Thyroid gland (tissue), 4 donors: ENCODE data around the gene PTCHD4. TPM values are rescaled to one million over a fixed set of nuclear protein-coding genes. Genes with fewer than 3 reads are reported as not detected.
"Not testable (repeated sequence)": the region's sequence is repeated elsewhere in the genome, so short reads cannot be mapped to it uniquely, and the experiment has no call there.

ENCODE experiments used
- DNase-seq, 2 donors: peaks; one replicate each; pipeline ENCODE4 v3.0.0-alpha.2; 2019
- H3K27ac ChIP-seq, 3 donors: fragments of 200-600 bp; sonication (generic); 1 replicate in 2 of 3; 2 replicates in 1 of 3; pipeline ENCODE4 v1.5.1; 2016 to 2019; ENCODE audit warnings: mild to moderate bottlenecking in 1 of 3, moderate library complexity in 1 of 3
- H3K27me3 ChIP-seq: fragments of 200-600 bp; sonication (generic); one replicate; pipeline ENCODE4 v1.5.1; 2019
- H3K36me3 ChIP-seq, 2 donors: fragments of 200-600 bp; sonication (generic); one replicate each; pipeline ENCODE4 v1.5.1; 2016 to 2019
- H3K4me1 ChIP-seq, 2 donors: fragments of 200-600 bp; sonication (generic); one replicate each; pipeline ENCODE4 v1.5.1; 2017 to 2019
- H3K4me3 ChIP-seq, 3 donors: fragments of 200-600 bp; sonication (generic); replicated peaks in 1 of 3; 1 replicate in 2 of 3; 2 replicates in 1 of 3; pipeline ENCODE4 v1.5.1; 2016; ENCODE audit warnings: mild to moderate bottlenecking in 1 of 3
- H3K9me3 ChIP-seq: fragments of 200-600 bp; sonication (generic); one replicate; pipeline ENCODE4 v1.5.1; 2017
- POLR2A ChIP-seq, 2 donors: fragments of 450-650 bp; IDR thresholded peaks; one replicate each; pipeline ENCODE4 v1.6.1; 2017; ENCODE audit warnings: antibody characterized with exemption in 2 of 2, mild to moderate bottlenecking in 2 of 2, moderate library complexity in 1 of 2
- WGBS, 2 donors: methylation state at CpG; one replicate each; pipeline ENCODE4 v1.1.5; 2017; 5-methylcytosine and 5-hydroxymethylcytosine counted together
- intact Hi-C: fragments of 100-400 bp; cut with DNase I; formaldehyde crosslinking; loops from one replicate; pipeline ENCODE4 v1.15.1; 2023
- total RNA-seq, 4 donors: library from RNA; depleted of rRNA; stranded (reverse); fragments of >200 nt; gene quantifications; one replicate each; pipeline ENCODE4 v1.2.3, GENCODE V29; 2016
- TF ChIP-seq, protein P1 (sequence below), 6 experiments: fragments of 200-600 bp in 3 of 6; fragments of 450-650 bp in 3 of 6; sonication (generic) in 3 of 6; IDR thresholded peaks; one replicate each; pipeline ENCODE4 v1.5.1; 2016 to 2019; ENCODE audit warnings: antibody characterized with exemption in 6 of 6, mild to moderate bottlenecking in 2 of 6, inconsistent platforms in 1 of 6, moderate library complexity in 1 of 6

PTCHD4 gene
- total RNA-seq, 4 donors from 2014 or later = 2.3 to 10.8 (median 3.4) TPM

DNA sequence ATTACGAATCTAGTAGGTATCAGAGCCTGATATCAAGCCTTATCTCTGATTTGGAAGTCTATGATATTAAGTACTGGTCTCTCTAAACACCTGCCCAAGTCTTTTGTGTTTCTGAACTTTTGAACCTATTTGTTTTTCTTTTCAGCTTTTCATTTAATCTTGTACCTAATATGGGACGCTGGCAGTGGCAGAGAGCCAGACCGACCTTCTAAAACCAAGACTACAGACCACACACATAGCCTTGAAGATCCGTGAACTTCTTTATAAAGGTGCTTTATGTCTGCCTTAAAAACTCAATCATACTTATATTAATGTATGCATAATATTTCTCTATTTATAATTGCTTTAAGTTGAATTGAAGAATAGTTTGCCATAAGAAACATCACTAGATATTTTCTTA, 12.6 kb upstream of the PTCHD4 start:
- intact Hi-C loops = no loop called here
- DNase-seq = no peak
- 56 to 59% methylated on average over 4 of the region's 4 CpGs for WGBS, 2 donors

GRCh38 chr6:48121983-48122749, 11.2 kb upstream of the PTCHD4 start:
- DNase-seq, H3K4me1 ChIP-seq, H3K4me3 ChIP-seq, H3K9me3 ChIP-seq, H3K36me3 ChIP-seq, intact Hi-C loops, H3K27me3 ChIP-seq, H3K27ac ChIP-seq: not testable (repeated sequence)
- WGBS, 2 donors = 45 to 91% methylated on average over 1 of the region's 1 CpG

More for the DNA sequence above, 12.6 kb upstream of the PTCHD4 start:
- TF ChIP-seq, protein P1, sequence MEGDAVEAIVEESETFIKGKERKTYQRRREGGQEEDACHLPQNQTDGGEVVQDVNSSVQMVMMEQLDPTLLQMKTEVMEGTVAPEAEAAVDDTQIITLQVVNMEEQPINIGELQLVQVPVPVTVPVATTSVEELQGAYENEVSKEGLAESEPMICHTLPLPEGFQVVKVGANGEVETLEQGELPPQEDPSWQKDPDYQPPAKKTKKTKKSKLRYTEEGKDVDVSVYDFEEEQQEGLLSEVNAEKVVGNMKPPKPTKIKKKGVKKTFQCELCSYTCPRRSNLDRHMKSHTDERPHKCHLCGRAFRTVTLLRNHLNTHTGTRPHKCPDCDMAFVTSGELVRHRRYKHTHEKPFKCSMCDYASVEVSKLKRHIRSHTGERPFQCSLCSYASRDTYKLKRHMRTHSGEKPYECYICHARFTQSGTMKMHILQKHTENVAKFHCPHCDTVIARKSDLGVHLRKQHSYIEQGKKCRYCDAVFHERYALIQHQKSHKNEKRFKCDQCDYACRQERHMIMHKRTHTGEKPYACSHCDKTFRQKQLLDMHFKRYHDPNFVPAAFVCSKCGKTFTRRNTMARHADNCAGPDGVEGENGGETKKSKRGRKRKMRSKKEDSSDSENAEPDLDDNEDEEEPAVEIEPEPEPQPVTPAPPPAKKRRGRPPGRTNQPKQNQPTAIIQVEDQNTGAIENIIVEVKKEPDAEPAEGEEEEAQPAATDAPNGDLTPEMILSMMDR (IDR thresholded peaks at IDR 0.05) = no peak
- no peak for TF ChIP-seq POLR2A (IDR thresholded peaks at IDR 0.05)
- no peaks in the 10 kb centered on the region for H3K9me3 ChIP-seq
- no peaks in the 10 kb centered on the region for H3K4me1 ChIP-seq
- no peaks in the 10 kb centered on the region for H3K36me3 ChIP-seq
- H3K4me3 ChIP-seq = no peak overlapping the region
- no peaks in the 10 kb centered on the region for H3K27me3 ChIP-seq
- H3K27ac ChIP-seq = no peak overlapping the region

GRCh38 chr6:48116699-48117645, 6.0 kb upstream of the PTCHD4 start:
- intact Hi-C loops = no loop called here
- no peak for DNase-seq
- no peak overlapping the region for H3K27ac ChIP-seq
- H3K4me3 ChIP-seq = no peak overlapping the region
- H3K9me3 ChIP-seq = no peaks in the 10 kb centered on the region
- 92 to 96% methylated on average over 3 of the region's 3 CpGs for WGBS, 2 donors
- H3K27me3 ChIP-seq = no peaks in the 10 kb centered on the region
- no peak for TF ChIP-seq POLR2A (IDR thresholded peaks at IDR 0.05)
- TF ChIP-seq, protein P1 (IDR thresholded peaks at IDR 0.05) = no peak
- no peaks in the 10 kb centered on the region for H3K4me1 ChIP-seq
- no peaks in the 10 kb centered on the region for H3K36me3 ChIP-seq

DNA sequence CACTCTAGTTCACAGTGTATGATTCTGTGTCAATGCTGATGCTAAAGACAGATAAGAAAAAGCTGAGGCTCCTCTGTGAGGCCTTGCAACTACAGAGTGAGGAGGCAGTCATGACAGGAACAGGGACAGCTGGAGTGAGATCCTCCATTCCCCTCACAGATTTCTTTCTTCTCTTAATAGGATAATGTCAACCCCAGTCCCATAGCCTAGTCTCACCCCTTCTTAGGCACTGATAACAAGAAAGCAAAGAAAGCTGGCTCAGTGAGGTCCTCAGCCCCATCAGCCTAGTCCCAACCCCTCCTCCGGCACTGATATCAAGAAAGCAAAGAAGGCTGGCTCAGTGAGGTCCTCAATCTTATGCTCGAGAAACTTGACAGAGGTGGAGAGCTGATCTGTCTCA, 2.1 kb upstream of the PTCHD4 start:
- no peak for TF ChIP-seq POLR2A (IDR thresholded peaks at IDR 0.05)
- TF ChIP-seq, protein P1 (IDR thresholded peaks at IDR 0.05) = no peak
- WGBS, 2 donors = 84 to 86% methylated on average over 2 of the region's 2 CpGs
- no peaks in the 10 kb centered on the region for H3K27me3 ChIP-seq
- no peak overlapping the region for H3K4me3 ChIP-seq
- no peaks in the 10 kb centered on the region for H3K36me3 ChIP-seq
- DNase-seq = no peak
- no peaks in the 10 kb centered on the region for H3K4me1 ChIP-seq
- H3K27ac ChIP-seq = no peak overlapping the region
- no peaks in the 10 kb centered on the region for H3K9me3 ChIP-seq
- intact Hi-C loops = no loop called here

- intact Hi-C loops = no loop called here
- H3K4me3 ChIP-seq = no peak overlapping the region
- no peak for DNase-seq
- no peaks in the 10 kb centered on the region for H3K36me3 ChIP-seq
- no peaks in the 10 kb centered on the region for H3K9me3 ChIP-seq
- WGBS, 2 donors = 74 to 79% methylated on average over 1 of the region's 1 CpG
- no peak for TF ChIP-seq POLR2A (IDR thresholded peaks at IDR 0.05)
- TF ChIP-seq, protein P1 (IDR thresholded peaks at IDR 0.05) = no peak
- no peaks in the 10 kb centered on the region for H3K27me3 ChIP-seq
- H3K27ac ChIP-seq = no peak overlapping the region
- H3K4me1 ChIP-seq = no peaks in the 10 kb centered on the region
These were observed 578 bp upstream of the PTCHD4 start for GRCh38 chr6:48111575-48111974.
